Measurements from ENCODE around the gene ZBTB39.

GRCh38 chr12:57046947-57047890 lies 40.9 kb upstream of the ZBTB39 start:
- TF ChIP-seq CTCF (conservative IDR thresholded peaks at IDR 0.05; ENCODE audit: low read depth, low read length) (no peak), EZH2 (IDR thresholded peaks at IDR 0.05; ENCODE audit: low read length, unreplicated experiment) (no peak), EZH2phosphoT487 (IDR thresholded peaks at IDR 0.05; ENCODE audit: borderline replicate concordance, low read length) (no peak)
